Neural crest cell (in vitro differentiated cells): ENCODE data around the gene MRPL36. TPM values are rescaled to one million over a fixed set of nuclear protein-coding genes. Genes with fewer than 3 reads are reported as not detected.
"Not testable (repeated sequence)": the region's sequence is repeated elsewhere in the genome, so short reads cannot be mapped to it uniquely, and the experiment has no call there.

Experiments used
- DNase-seq: peaks from one replicate; pipeline ENCODE4 v3.0.0; 2021; ENCODE audit warnings: low read depth, mixed read lengths, low spot score
- H3K27ac Mint-ChIP-seq: one replicate; pipeline ENCODE4 v1.8.0; 2021; ENCODE audit warnings: mild to moderate bottlenecking, mixed read lengths; ENCODE audit not compliant: unreplicated experiment
- H3K27me3 Mint-ChIP-seq: 2 replicates; pipeline ENCODE4 v1.8.0; 2021; ENCODE audit warnings: low read depth, mild to moderate bottlenecking, mixed read lengths
- H3K36me3 Mint-ChIP-seq: 2 replicates; pipeline ENCODE4 v1.8.0; 2021; ENCODE audit warnings: low read depth, mild to moderate bottlenecking, mixed read lengths
- H3K4me1 Mint-ChIP-seq: 2 replicates; pipeline ENCODE4 v1.8.0; 2021; ENCODE audit warnings: mixed read lengths
- H3K4me3 Mint-ChIP-seq: one replicate; pipeline ENCODE4 v1.8.0; 2021; ENCODE audit warnings: mild to moderate bottlenecking, mixed read lengths
- H3K9me3 Mint-ChIP-seq: 2 replicates; pipeline ENCODE4 v1.8.0; 2021; ENCODE audit warnings: mixed read lengths
- CTCF ChIP-seq: fragments of 200-600 bp; sonication (generic); conservative IDR thresholded peaks from 2 replicates; pipeline ENCODE4 v1.5.0; 2021; ENCODE audit warnings: antibody characterized with exemption, mild to moderate bottlenecking
- total RNA-seq: library from RNA; stranded (reverse); gene quantifications from 2 replicates; pipeline ENCODE4 v1.2.1, GENCODE V29; 2021

MRPL36 gene
- total RNA-seq, 1 donor from 2014 or later: 50.8 TPM

- Mint-ChIP-seq H3K27ac (peak overlapping the region; percentile 99), H3K36me3 (peaks cover 12% of the 10 kb centered on the region), H3K27me3 (no peaks in the 10 kb centered on the region), H3K4me3 (peak overlapping the region; percentile 100), H3K9me3 (no peaks in the 10 kb centered on the region), H3K4me1 (peaks cover 43% of the 10 kb centered on the region)
- DNase-seq: peak; percentile 34
- TF ChIP-seq CTCF: no peak
Measured at GRCh38 chr5:1800472-1801221, 1.0 kb upstream of the MRPL36 start.

GRCh38 chr5:1799110-1799601, 481 bp downstream of the MRPL36 start:
- Mint-ChIP-seq H3K9me3 (no peaks in the 10 kb centered on the region), H3K4me3 (peak overlapping the region; percentile 100), H3K36me3 (peaks cover 15% of the 10 kb centered on the region), H3K27ac (peak overlapping the region; percentile 67), H3K4me1 (peaks cover 43% of the 10 kb centered on the region), H3K27me3 (no peaks in the 10 kb centered on the region)
- no peak for DNase-seq
- TF ChIP-seq CTCF: no peak

GRCh38 chr5:1798589-1798988, 1.0 kb downstream of the MRPL36 start:
- not testable (repeated sequence) for H3K27me3 Mint-ChIP-seq

GRCh38 chr5:1797855-1798254, 1.8 kb downstream of the MRPL36 start:
- Mint-ChIP-seq H3K4me1 (peaks cover 34% of the 10 kb centered on the region), H3K27ac (no peak overlapping the region), H3K27me3 (no peaks in the 10 kb centered on the region), H3K4me3 (peak overlapping the region; percentile 100), H3K36me3 (peaks cover 10% of the 10 kb centered on the region), H3K9me3 (no peaks in the 10 kb centered on the region)
- DNase-seq: no peak
- no peak for TF ChIP-seq CTCF

More at GRCh38 chr5:1798589-1798988, 1.0 kb downstream of the MRPL36 start:
- peaks cover 41% of the 10 kb centered on the region for H3K4me1 Mint-ChIP-seq
- not testable (repeated sequence) for H3K9me3 Mint-ChIP-seq, DNase-seq, H3K27ac Mint-ChIP-seq
- H3K4me3 Mint-ChIP-seq: peak overlapping the region; percentile 100
- peaks cover 13% of the 10 kb centered on the region for H3K36me3 Mint-ChIP-seq

- no peaks in the 10 kb centered on the region for H3K27me3 Mint-ChIP-seq
- no peak overlapping the region for H3K27ac Mint-ChIP-seq
- H3K36me3 Mint-ChIP-seq: peaks cover 10% of the 10 kb centered on the region
- no peak for DNase-seq
- peak overlapping the region; percentile 100 for H3K4me3 Mint-ChIP-seq
- H3K4me1 Mint-ChIP-seq: peaks cover 28% of the 10 kb centered on the region
- TF ChIP-seq CTCF: no peak
- no peaks in the 10 kb centered on the region for H3K9me3 Mint-ChIP-seq
Measured at GRCh38 chr5:1797103-1797800, 2.4 kb downstream of the MRPL36 start.
